Dedifferentiated amniotic fluid mesenchymal stem cell (primary cell): ENCODE results near the gene CHRNA4.

Experiments
- DNase-seq: peaks from one replicate; pipeline ENCODE4 v3.0.0-alpha.2; 2016; ENCODE audit errors: extremely low spot score

CHRNA4 gene

GRCh38 chr20:63377951-63378381, 16.8 kb upstream of the CHRNA4 start:
- DNase-seq: no peak

GRCh38 chr20:63377256-63377941, 16.2 kb upstream of the CHRNA4 start:
- DNase-seq: no peak

- no peak for DNase-seq
Observed at GRCh38 chr20:63376283-63377250, 15.4 kb upstream of the CHRNA4 start.

GRCh38 chr20:63375438-63375837, 14.3 kb upstream of the CHRNA4 start:
- no peak for DNase-seq

GRCh38 chr20:63374504-63374903, 13.4 kb upstream of the CHRNA4 start:
- DNase-seq: no peak

GRCh38 chr20:63373996-63374395, 12.8 kb upstream of the CHRNA4 start:
- no peak for DNase-seq

- DNase-seq: no peak
Observed at GRCh38 chr20:63372971-63373885, 12.1 kb upstream of the CHRNA4 start.

GRCh38 chr20:63371291-63371865, 10.2 kb upstream of the CHRNA4 start:
- no peak for DNase-seq

- no peak for DNase-seq
Observed at GRCh38 chr20:63370618-63371187, 9.6 kb upstream of the CHRNA4 start.

- DNase-seq: no peak
Observed at GRCh38 chr20:63369724-63370617, 8.8 kb upstream of the CHRNA4 start.

- no peak for DNase-seq
Observed at GRCh38 chr20:63369024-63369530, 7.9 kb upstream of the CHRNA4 start.

GRCh38 chr20:63368151-63368550, 7.0 kb upstream of the CHRNA4 start:
- no peak for DNase-seq

GRCh38 chr20:63367446-63368055, 6.4 kb upstream of the CHRNA4 start:
- no peak for DNase-seq

GRCh38 chr20:63366390-63367365, 5.5 kb upstream of the CHRNA4 start:
- no peak for DNase-seq

GRCh38 chr20:63365601-63366389, 4.6 kb upstream of the CHRNA4 start:
- no peak for DNase-seq

- DNase-seq: no peak
Observed at GRCh38 chr20:63364801-63365585, 3.8 kb upstream of the CHRNA4 start.
